Choroid plexus epithelial cell (primary cell): ENCODE results near the gene SEMA3A.

ENCODE experiments used
- DNase-seq: peaks from one replicate; pipeline ENCODE4 v3.0.0-alpha.2; 2010; ENCODE audit warnings: low read depth
- H3K4me3 ChIP-seq: 2 replicates; pipeline ENCODE4 v1.5.1; 2011; ENCODE audit warnings: low read depth, mild to moderate bottlenecking, control low read depth, low read length, moderate library complexity
- TF ChIP-seq, protein P1 (sequence below): conservative IDR thresholded peaks from 2 replicates; pipeline ENCODE4 v1.5.1; 2011; ENCODE audit warnings: low read depth, mild to moderate bottlenecking, control low read depth, inconsistent platforms, low read length, moderate library complexity

SEMA3A gene

DNA sequence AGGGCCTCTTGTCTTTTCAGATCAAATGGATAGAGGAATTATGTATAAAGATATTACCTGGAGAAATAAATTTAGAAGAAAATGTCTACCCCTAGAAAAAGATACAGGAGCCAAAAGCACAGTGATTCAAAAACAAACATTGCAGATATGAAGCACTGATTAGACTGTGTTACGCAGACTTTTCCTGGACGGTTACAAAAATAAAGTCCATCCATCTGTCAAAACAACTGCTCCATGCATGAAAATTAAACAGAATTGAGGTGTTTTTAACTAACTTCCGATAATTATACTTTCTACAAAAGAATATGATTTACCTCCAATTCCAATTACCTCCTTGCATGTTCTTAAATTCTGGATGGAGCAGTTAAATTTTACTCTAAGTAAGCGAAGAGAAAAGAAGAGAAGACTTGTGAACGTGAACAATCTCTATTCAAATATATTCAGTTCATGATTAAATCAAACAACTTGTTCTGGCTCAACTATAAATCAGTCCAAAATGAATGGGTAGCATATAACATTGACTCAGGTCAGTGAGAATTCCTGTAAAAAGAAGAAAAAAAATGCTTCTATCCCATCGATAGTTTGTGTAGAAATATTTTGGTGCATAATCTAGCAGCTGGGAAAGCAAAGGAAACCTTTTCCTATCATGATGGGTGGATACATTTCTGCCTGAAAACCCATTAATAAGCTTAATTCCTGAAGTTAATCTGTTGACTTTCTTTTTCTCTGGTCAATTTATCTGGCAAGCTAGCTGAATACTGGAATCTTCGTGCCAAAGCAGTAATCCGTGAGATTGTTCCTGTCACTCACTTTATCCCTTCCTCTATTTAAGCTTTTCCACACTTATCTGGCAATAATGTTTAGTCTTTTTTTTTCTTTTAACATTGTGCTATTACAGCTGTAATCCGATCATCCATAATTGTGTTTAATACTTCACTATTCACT lies 80.4 kb downstream of the SEMA3A start:
- TF ChIP-seq, protein P1, sequence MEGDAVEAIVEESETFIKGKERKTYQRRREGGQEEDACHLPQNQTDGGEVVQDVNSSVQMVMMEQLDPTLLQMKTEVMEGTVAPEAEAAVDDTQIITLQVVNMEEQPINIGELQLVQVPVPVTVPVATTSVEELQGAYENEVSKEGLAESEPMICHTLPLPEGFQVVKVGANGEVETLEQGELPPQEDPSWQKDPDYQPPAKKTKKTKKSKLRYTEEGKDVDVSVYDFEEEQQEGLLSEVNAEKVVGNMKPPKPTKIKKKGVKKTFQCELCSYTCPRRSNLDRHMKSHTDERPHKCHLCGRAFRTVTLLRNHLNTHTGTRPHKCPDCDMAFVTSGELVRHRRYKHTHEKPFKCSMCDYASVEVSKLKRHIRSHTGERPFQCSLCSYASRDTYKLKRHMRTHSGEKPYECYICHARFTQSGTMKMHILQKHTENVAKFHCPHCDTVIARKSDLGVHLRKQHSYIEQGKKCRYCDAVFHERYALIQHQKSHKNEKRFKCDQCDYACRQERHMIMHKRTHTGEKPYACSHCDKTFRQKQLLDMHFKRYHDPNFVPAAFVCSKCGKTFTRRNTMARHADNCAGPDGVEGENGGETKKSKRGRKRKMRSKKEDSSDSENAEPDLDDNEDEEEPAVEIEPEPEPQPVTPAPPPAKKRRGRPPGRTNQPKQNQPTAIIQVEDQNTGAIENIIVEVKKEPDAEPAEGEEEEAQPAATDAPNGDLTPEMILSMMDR = no peak
- H3K4me3 ChIP-seq = no peak overlapping the region
- DNase-seq = peak; percentile 45

DNA sequence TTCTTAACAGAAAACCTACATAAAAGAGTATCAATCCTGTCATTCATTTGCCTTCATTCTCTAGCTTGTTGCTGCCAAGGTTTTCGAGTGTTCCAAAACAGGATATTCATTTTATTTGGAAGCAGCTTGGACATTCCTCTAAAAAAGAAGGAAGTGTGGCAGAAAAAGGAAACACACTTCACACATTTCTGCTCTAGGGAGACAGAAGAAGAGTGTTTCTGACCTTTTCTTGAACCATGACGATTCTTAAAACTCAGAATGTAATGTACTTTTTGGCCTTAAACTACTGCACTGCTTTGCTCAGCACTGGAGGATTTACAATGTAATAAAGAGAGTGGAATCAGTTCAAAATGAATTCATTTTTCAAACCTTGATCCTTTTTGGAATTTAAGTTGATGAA lies 81.3 kb downstream of the SEMA3A start:
- DNase-seq = peak; percentile 38
- TF ChIP-seq, protein P1 = no peak

DNA sequence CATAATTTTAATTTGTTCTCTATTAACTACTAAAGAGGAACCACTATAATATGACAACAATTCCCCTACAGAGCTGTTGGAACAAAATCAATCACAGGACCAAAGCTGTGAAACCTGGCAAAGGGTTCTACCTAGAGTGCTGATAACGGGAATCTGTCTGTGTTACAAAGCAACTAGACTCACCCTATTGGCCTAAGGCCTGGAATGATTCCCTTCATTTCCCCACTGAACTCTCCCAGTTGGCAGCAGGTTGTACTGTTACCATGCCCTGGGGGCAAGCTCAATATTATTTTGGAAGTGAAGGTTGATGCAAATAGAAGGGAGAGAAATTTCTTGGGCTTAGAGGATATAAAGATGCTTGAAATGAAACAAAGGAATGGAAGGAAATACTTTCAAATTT lies 81.8 kb downstream of the SEMA3A start:
- TF ChIP-seq, protein P1 = no peak
- no peak overlapping the region for H3K4me3 ChIP-seq
- no peak for DNase-seq

More for the DNA sequence above, 81.3 kb downstream of the SEMA3A start:
- no peak overlapping the region for H3K4me3 ChIP-seq

DNA sequence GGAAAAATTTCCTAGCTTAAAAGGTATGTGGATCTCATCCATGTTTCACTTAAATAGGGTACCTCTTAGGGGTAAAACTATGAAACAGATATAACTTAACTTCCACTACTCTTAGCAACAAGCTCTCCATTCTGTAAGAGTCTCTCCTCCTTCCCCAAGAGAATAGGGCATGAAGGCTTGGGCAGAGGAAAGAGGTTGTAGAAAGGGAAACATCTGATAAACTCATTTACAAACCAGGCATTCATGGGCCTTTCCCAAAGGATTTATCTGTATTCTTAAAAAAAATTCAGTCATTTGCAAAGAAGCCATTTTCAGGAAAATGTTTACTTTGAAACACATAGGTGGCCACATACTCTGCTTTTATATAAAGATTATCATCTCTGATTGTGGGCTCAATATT lies 82.7 kb downstream of the SEMA3A start:
- TF ChIP-seq, protein P1 = no peak
- no peak overlapping the region for H3K4me3 ChIP-seq
- no peak for DNase-seq

DNA sequence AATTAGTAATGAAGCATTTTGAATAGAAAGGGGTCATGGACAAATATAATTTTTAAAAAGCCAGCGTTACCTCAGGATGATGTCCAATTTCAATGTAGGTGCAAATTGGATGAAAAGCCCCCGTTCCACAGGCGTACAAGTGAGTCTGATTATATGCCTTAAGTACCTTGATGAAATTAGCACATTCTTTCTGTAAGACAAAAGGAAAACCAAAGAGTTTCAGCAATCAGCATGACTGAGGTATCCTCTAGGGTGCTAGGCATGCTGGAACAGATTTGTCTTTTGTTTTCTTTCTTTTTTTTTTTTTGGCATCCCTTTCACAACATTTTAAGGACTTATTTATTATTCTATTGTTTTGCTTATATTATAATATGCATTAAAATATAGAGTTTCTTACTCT lies 84.2 kb downstream of the SEMA3A start:
- TF ChIP-seq, protein P1 = no peak
- no peak overlapping the region for H3K4me3 ChIP-seq
- no peak for DNase-seq

DNA sequence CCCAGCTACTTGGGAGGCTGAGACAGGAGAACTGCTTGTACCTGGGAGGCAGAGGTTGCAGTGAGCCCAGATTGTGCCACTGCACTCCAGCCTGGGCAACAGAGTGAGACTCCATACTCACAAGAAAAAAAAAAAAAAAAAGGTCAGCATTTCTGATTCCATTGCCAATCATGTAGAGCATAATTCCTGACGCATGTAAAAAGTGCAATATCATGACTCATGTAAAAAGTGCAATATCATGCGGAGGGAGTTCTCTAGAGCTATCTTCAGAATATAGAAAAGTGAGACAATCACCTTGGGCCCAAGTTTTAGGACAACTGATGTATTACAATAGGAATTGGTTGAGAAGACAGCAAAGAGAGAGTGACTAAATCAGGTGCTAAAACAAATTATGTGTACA lies 85.8 kb downstream of the SEMA3A start:
- no peak for DNase-seq
- TF ChIP-seq, protein P1 = no peak
- H3K4me3 ChIP-seq = no peak overlapping the region

DNA sequence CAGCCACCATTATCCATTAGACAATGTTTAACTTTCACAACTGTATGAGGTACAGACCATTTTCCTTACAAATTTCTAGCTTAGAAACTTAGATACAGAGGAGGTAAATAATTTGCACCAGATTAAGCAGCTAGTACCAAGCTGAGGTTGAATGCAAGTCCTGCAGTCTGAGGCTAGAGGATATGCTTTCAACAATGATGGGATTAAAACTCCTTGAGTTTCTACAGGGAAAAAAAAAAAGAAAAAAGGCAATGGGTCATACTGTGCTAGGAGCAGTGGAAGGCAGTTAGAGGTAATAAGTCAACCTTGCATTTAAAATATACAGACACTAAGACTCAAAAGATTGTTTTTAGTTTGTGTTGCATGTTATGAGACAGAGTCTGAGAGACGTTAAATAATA lies 86.5 kb downstream of the SEMA3A start:
- DNase-seq = no peak
- H3K4me3 ChIP-seq = no peak overlapping the region
- TF ChIP-seq, protein P1 = no peak
